Panc1 (cell line): ENCODE results near the gene PTAFR.

Source experiments
- POLR2AphosphoS5 ChIP-seq: IDR thresholded peaks from 2 replicates; pipeline ENCODE4 v1.6.1; 2012; ENCODE audit warnings: mild to moderate bottlenecking, low read depth, low read length, moderate library complexity
- TCF7L2 ChIP-seq: IDR thresholded peaks from 2 replicates; pipeline ENCODE4 v1.6.1; 2011; ENCODE audit warnings: mild to moderate bottlenecking, low read depth, low read length, inconsistent platforms
- TF ChIP-seq, protein P1 (sequence below): fragments of 450-650 bp; IDR thresholded peaks from 2 replicates; pipeline ENCODE4 v1.5.1; 2017; ENCODE audit warnings: mild to moderate bottlenecking

DNA sequence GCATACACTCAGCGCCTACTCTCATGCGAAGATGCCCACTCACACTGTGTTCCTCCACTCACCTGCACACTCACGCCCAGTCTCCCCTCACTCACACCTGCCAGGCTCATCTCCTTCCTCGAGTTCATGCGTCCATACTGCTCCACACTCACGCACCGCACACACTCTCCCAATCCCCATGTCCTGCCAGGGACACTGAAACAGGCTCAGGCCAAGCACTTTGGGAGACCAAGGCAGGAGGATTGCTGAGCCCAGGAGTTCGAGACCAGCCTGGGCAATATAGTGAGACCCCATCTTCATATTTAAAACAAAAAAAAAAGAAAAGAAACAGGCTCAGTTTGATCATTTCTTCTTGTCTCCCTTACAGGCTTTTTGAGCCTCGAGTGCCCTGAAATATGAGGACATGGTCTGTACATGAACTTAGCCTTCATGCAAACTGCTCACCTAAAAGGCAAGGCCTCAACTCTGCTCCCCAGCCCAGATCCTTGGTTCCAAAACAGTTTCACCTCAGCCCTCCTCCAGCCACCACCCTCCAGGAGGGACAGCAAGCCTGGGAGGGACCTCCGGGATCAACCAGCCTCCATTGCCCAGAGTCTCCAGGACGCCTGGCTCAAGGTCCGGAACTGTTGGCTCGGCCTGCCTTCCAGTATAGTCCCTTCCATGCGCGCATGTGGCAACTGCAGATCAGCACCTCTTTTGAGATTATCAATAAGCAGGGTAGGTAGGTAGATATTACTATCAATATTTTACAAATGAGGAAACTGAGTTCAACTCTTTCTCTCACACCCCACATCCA lies 2.4 kb upstream of the PTAFR start:
- TF ChIP-seq, protein P1, sequence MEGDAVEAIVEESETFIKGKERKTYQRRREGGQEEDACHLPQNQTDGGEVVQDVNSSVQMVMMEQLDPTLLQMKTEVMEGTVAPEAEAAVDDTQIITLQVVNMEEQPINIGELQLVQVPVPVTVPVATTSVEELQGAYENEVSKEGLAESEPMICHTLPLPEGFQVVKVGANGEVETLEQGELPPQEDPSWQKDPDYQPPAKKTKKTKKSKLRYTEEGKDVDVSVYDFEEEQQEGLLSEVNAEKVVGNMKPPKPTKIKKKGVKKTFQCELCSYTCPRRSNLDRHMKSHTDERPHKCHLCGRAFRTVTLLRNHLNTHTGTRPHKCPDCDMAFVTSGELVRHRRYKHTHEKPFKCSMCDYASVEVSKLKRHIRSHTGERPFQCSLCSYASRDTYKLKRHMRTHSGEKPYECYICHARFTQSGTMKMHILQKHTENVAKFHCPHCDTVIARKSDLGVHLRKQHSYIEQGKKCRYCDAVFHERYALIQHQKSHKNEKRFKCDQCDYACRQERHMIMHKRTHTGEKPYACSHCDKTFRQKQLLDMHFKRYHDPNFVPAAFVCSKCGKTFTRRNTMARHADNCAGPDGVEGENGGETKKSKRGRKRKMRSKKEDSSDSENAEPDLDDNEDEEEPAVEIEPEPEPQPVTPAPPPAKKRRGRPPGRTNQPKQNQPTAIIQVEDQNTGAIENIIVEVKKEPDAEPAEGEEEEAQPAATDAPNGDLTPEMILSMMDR: no peak
- TF ChIP-seq TCF7L2: no peak
- TF ChIP-seq POLR2AphosphoS5: no peak
